HEK293 (cell line): ENCODE measurements around the gene LRRC53.

ENCODE experiments used
- CTCF ChIA-PET: fragments of 350-600 bp; formaldehyde crosslinking; extraction: SDS; loops from one replicate; lab custom pipeline; 2021; ENCODE audit warnings: antibody characterized with exemption; lab: Yijun Ruan, JAX
- POLR2A ChIA-PET: fragments of 300-600 bp; formaldehyde crosslinking; extraction: SDS; loops from one replicate; lab custom pipeline; 2020; ENCODE audit warnings: antibody characterized with exemption, inconsistent platforms; lab: Yijun Ruan, JAX
- H3K27ac ChIP-seq: fragments of 200-500 bp; sonication (Bioruptor generic); 2 replicates; pipeline ENCODE4 v1.5.1; 2014; ENCODE audit warnings: low read depth, low read length, control low read depth, inconsistent platforms; ENCODE audit errors: extremely low read depth
- H3K36me3 ChIP-seq, 2 experiments: fragments of 200-500 bp in 1 of 2; sonication (Bioruptor generic) in 1 of 2; 1 replicate in 1 of 2; 2 replicates in 1 of 2; pipeline ENCODE4 v1.5.1; 2014 to 2017; ENCODE audit warnings: inconsistent platforms in 2 of 2, low read length in 2 of 2; ENCODE audit not compliant: control insufficient read depth in 2 of 2, insufficient read depth in 1 of 2
- H3K4me1 ChIP-seq: fragments of 200-500 bp; sonication (Bioruptor generic); 2 replicates; pipeline ENCODE4 v1.5.1; 2014; ENCODE audit warnings: mild to moderate bottlenecking, low read length, inconsistent platforms; ENCODE audit not compliant: control insufficient read depth, insufficient read depth
- H3K4me3 ChIP-seq: 2 replicates; pipeline ENCODE4 v1.5.1; 2011; ENCODE audit warnings: low read depth, mild to moderate bottlenecking, control low read depth, low read length, moderate library complexity
- H3K9me3 ChIP-seq: fragments of 200-500 bp; sonication (Bioruptor generic); 2 replicates; pipeline ENCODE4 v1.5.1; 2014; ENCODE audit warnings: low read depth, low read length, inconsistent platforms; ENCODE audit not compliant: control insufficient read depth, insufficient read depth
- GLIS1 ChIP-seq: fragments of 450-650 bp; formaldehyde crosslinking; IDR thresholded peaks from 2 replicates; pipeline ENCODE4 v1.5.1; 2016; ENCODE audit warnings: missing biosample characterization, missing genetic modification characterization
- PRDM1 ChIP-seq: fragments of 450-650 bp; formaldehyde crosslinking; IDR thresholded peaks from 2 replicates; pipeline ENCODE4; 2016; ENCODE audit warnings: missing biosample characterization, missing genetic modification characterization
- REPIN1 ChIP-seq: fragments of 450-650 bp; formaldehyde crosslinking; IDR thresholded peaks from 2 replicates; pipeline ENCODE4 v1.5.1; 2017; ENCODE audit warnings: missing biosample characterization, missing genetic modification characterization, low read depth
- SP2 ChIP-seq: fragments of 450-650 bp; formaldehyde crosslinking; IDR thresholded peaks from 2 replicates; pipeline ENCODE4 v1.5.1; 2016; ENCODE audit warnings: missing biosample characterization, missing genetic modification characterization
- ZNF133 ChIP-seq: fragments of 450-650 bp; formaldehyde crosslinking; IDR thresholded peaks from 2 replicates; pipeline ENCODE4 v1.5.1; 2016; ENCODE audit warnings: missing biosample characterization, missing genetic modification characterization
- ZNF138 ChIP-seq: fragments of 450-650 bp; formaldehyde crosslinking; IDR thresholded peaks from 2 replicates; pipeline ENCODE4 v1.5.1; 2016; ENCODE audit warnings: missing biosample characterization, missing genetic modification characterization, borderline replicate concordance
- ZNF157 ChIP-seq: fragments of 450-650 bp; formaldehyde crosslinking; IDR thresholded peaks from 2 replicates; pipeline ENCODE4 v1.5.1; 2016; ENCODE audit warnings: missing biosample characterization, missing genetic modification characterization
- ZNF19 ChIP-seq: fragments of 450-650 bp; formaldehyde crosslinking; IDR thresholded peaks from 2 replicates; pipeline ENCODE4; 2016; ENCODE audit warnings: missing biosample characterization, missing genetic modification characterization, low read depth
- ZNF221 ChIP-seq: fragments of 450-650 bp; formaldehyde crosslinking; IDR thresholded peaks from 2 replicates; pipeline ENCODE4 v1.5.1; 2017; ENCODE audit warnings: missing biosample characterization, missing genetic modification characterization, borderline replicate concordance
- ZNF239 ChIP-seq: fragments of 450-650 bp; formaldehyde crosslinking; IDR thresholded peaks from 2 replicates; pipeline ENCODE4 v1.5.1; 2016; ENCODE audit warnings: missing biosample characterization, missing genetic modification characterization
- ZNF354C ChIP-seq: fragments of 450-650 bp; formaldehyde crosslinking; IDR thresholded peaks from 2 replicates; pipeline ENCODE4 v1.5.1; 2016; ENCODE audit warnings: missing biosample characterization, missing genetic modification characterization, low read depth, borderline replicate concordance
- ZNF416 ChIP-seq: fragments of 450-650 bp; formaldehyde crosslinking; IDR thresholded peaks from 2 replicates; pipeline ENCODE4 v1.5.1; 2016; ENCODE audit warnings: missing biosample characterization, missing genetic modification characterization
- ZNF658 ChIP-seq: fragments of 450-650 bp; formaldehyde crosslinking; IDR thresholded peaks from 2 replicates; pipeline ENCODE4; 2016; ENCODE audit warnings: missing biosample characterization, missing genetic modification characterization
- ZNF660 ChIP-seq: fragments of 450-650 bp; IDR thresholded peaks from 2 replicates; pipeline ENCODE4 v1.5.1; 2018; ENCODE audit warnings: missing biosample characterization, mild to moderate bottlenecking, missing genetic modification characterization
- ZNF664 ChIP-seq: fragments of 450-650 bp; formaldehyde crosslinking; IDR thresholded peaks from 2 replicates; pipeline ENCODE4 v1.5.1; 2016; ENCODE audit warnings: missing biosample characterization, missing genetic modification characterization
- ZNF707 ChIP-seq: fragments of 450-650 bp; formaldehyde crosslinking; IDR thresholded peaks from 2 replicates; pipeline ENCODE4 v1.5.1; 2016; ENCODE audit warnings: missing biosample characterization, missing genetic modification characterization
- ZNF792 ChIP-seq: fragments of 450-650 bp; formaldehyde crosslinking; IDR thresholded peaks from 2 replicates; pipeline ENCODE4 v1.5.1; 2016; ENCODE audit warnings: missing biosample characterization, missing genetic modification characterization
- ZNF830 ChIP-seq: fragments of 450-650 bp; IDR thresholded peaks from 2 replicates; pipeline ENCODE4 v1.5.0; 2018; ENCODE audit warnings: missing biosample characterization, missing genetic modification characterization, low read depth, mild to moderate bottlenecking, moderate library complexity
- ZSCAN30 ChIP-seq: fragments of 450-650 bp; IDR thresholded peaks from 2 replicates; pipeline ENCODE4 v1.5.1; 2018; ENCODE audit warnings: missing biosample characterization, mild to moderate bottlenecking, missing genetic modification characterization, moderate library complexity
- TF ChIP-seq, protein P1 (sequence below): fragments of 450-650 bp; formaldehyde crosslinking; IDR thresholded peaks from 2 replicates; pipeline ENCODE4 v1.5.1; 2016; ENCODE audit warnings: missing biosample characterization, missing genetic modification characterization
- TF ChIP-seq, protein P2 (sequence below): fragments of 450-650 bp; formaldehyde crosslinking; conservative IDR thresholded peaks from 2 replicates; pipeline ENCODE4 v1.5.1; 2016; ENCODE audit warnings: low read depth, missing biosample characterization, missing genetic modification characterization
- TF ChIP-seq, protein P3 (sequence below): fragments of 450-650 bp; formaldehyde crosslinking; optimal IDR thresholded peaks from 2 replicates; pipeline ENCODE3; 2016; ENCODE audit warnings: missing biosample characterization, mild to moderate bottlenecking, missing genetic modification characterization
- TF ChIP-seq, protein P4 (sequence below): fragments of 450-650 bp; formaldehyde crosslinking; IDR thresholded peaks from 2 replicates; pipeline ENCODE4 v1.5.1; 2016; ENCODE audit warnings: missing biosample characterization, missing genetic modification characterization
- TF ChIP-seq, protein P5 (sequence below): fragments of 450-650 bp; formaldehyde crosslinking; IDR thresholded peaks from 2 replicates; pipeline ENCODE4 v1.5.1; 2017; ENCODE audit warnings: missing biosample characterization, missing genetic modification characterization

The LRRC53 gene

DNA sequence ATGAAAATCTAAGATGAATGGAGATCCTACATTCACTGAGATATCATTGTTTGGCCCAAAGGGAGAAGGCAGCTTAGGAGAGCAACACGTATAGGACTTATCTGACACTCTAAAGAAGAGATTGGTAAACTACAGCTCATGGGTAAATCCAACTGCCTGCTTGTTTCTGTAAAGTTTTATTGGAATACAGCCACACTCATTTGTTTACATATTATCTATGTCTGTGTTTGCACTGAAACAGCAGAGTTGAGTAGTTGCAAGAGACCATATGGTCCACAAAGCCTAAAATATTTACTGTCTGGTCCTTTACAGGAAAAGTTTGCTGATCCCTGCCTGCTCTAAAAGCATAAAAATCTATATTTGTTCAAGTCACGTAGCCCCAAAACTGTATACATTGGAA, 14.3 kb upstream of the LRRC53 start (continued):
- TF ChIP-seq ZNF221 (tag by site-specific recombination), result no peak
- no peak for TF ChIP-seq ZNF707 (tag by site-specific recombination)
- no peak for TF ChIP-seq ZNF133 (tag by site-specific recombination)
- no peak for TF ChIP-seq ZNF138

DNA sequence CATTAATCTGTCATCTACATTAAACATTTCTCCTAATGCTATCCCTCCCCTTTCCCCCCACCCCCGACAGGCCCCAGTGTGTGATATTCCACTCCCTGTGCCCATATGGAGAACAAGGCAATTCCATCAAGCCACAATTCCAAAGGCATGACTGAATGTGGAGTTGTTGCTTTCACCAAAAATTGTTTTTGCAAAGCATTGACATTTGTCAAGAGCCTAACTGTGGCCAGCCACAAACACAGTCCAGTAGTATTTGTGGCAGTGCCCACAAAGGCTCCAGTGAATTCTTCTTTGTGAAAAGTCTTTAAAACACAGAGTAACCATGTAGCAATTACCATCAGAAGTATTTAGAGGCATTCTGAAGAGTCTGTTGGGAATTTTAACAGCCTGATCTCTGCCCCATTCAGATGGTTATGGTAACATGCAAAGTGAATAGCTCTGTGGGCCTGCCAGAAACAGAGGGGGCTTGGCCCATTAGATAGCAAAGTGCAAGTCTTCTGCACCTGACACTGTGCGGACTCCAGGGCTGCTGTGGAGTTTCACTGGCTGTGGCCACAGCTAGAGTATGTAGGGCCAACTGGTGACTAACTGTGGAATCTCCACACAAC, 11.6 kb upstream of the LRRC53 start:
- POLR2A ChIA-PET, result no interaction called here
- Histone ChIP-seq H3K4me1 (no peaks in the 10 kb centered on the region), H3K36me3 (no peaks in the 10 kb centered on the region), H3K9me3 (no peaks in the 10 kb centered on the region), H3K4me3 (no peak overlapping the region), H3K27ac (no peak overlapping the region)
- CTCF ChIA-PET, result no interaction called here
- TF ChIP-seq REPIN1 (tag by site-specific recombination), result no peak
- no peak for TF ChIP-seq GLIS1 (tag by site-specific recombination)
- no peak for TF ChIP-seq SP2 (tag by site-specific recombination)
- no peak for TF ChIP-seq ZNF416 (tag by site-specific recombination)
- no peak for TF ChIP-seq ZNF658 (tag by site-specific recombination)
- TF ChIP-seq, protein P1, sequence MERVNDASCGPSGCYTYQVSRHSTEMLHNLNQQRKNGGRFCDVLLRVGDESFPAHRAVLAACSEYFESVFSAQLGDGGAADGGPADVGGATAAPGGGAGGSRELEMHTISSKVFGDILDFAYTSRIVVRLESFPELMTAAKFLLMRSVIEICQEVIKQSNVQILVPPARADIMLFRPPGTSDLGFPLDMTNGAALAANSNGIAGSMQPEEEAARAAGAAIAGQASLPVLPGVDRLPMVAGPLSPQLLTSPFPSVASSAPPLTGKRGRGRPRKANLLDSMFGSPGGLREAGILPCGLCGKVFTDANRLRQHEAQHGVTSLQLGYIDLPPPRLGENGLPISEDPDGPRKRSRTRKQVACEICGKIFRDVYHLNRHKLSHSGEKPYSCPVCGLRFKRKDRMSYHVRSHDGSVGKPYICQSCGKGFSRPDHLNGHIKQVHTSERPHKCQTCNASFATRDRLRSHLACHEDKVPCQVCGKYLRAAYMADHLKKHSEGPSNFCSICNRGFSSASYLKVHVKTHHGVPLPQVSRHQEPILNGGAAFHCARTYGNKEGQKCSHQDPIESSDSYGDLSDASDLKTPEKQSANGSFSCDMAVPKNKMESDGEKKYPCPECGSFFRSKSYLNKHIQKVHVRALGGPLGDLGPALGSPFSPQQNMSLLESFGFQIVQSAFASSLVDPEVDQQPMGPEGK (tag by site-specific recombination), result no peak
- no peak for TF ChIP-seq ZNF664 (tag by site-specific recombination)
- TF ChIP-seq ZNF830 (tag by site-specific recombination), result no peak
- TF ChIP-seq, protein P2, sequence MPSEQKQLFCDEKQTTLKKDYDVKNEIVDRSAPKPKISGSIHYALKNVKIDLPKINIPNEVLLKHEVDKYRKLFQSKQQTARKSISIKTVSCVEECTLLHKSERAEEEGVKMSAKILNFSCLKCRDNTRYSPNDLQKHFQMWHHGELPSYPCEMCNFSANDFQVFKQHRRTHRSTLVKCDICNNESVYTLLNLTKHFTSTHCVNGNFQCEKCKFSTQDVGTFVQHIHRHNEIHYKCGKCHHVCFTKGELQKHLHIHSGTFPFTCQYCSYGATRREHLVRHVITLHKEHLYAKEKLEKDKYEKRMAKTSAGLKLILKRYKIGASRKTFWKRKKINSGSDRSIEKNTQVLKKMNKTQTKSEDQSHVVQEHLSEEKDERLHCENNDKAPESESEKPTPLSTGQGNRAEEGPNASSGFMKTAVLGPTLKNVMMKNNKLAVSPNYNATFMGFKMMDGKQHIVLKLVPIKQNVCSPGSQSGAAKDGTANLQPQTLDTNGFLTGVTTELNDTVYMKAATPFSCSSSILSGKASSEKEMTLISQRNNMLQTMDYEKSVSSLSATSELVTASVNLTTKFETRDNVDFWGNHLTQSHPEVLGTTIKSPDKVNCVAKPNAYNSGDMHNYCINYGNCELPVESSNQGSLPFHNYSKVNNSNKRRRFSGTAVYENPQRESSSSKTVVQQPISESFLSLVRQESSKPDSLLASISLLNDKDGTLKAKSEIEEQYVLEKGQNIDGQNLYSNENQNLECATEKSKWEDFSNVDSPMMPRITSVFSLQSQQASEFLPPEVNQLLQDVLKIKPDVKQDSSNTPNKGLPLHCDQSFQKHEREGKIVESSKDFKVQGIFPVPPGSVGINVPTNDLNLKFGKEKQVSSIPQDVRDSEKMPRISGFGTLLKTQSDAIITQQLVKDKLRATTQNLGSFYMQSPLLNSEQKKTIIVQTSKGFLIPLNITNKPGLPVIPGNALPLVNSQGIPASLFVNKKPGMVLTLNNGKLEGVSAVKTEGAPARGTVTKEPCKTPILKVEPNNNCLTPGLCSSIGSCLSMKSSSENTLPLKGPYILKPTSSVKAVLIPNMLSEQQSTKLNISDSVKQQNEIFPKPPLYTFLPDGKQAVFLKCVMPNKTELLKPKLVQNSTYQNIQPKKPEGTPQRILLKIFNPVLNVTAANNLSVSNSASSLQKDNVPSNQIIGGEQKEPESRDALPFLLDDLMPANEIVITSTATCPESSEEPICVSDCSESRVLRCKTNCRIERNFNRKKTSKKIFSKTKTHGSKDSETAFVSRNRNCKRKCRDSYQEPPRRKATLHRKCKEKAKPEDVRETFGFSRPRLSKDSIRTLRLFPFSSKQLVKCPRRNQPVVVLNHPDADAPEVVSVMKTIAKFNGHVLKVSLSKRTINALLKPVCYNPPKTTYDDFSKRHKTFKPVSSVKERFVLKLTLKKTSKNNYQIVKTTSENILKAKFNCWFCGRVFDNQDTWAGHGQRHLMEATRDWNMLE (tag by site-specific recombination), result no peak
- TF ChIP-seq, protein P3, sequence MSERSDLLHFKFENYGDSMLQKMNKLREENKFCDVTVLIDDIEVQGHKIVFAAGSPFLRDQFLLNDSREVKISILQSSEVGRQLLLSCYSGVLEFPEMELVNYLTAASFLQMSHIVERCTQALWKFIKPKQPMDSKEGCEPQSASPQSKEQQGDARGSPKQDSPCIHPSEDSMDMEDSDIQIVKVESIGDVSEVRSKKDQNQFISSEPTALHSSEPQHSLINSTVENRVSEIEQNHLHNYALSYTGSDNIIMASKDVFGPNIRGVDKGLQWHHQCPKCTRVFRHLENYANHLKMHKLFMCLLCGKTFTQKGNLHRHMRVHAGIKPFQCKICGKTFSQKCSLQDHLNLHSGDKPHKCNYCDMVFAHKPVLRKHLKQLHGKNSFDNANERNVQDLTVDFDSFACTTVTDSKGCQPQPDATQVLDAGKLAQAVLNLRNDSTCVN (tag by site-specific recombination), result no peak

DNA sequence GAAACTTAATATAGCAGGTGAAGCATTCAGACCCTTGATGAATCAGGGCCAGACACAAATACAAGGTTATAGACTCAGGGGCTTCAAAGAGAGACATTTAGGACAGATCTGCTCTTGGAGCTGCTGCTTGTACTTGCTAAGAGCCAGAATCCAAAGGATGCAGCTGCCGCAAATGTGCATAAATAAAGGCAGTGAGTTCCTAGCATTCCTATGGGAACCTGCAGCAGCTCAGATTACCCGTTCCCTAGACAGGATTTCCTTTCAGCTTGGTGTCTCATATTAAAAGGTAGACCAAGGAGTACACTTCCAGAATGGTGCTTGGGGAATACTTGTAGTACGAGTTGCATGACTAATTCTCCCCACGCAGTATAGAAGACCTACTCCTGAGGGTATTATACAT, 9.7 kb upstream of the LRRC53 start:
- no peak overlapping the region for H3K4me3 ChIP-seq
- ChIA-PET POLR2A (no interaction called here), CTCF (no interaction called here)
- TF ChIP-seq, protein P4, sequence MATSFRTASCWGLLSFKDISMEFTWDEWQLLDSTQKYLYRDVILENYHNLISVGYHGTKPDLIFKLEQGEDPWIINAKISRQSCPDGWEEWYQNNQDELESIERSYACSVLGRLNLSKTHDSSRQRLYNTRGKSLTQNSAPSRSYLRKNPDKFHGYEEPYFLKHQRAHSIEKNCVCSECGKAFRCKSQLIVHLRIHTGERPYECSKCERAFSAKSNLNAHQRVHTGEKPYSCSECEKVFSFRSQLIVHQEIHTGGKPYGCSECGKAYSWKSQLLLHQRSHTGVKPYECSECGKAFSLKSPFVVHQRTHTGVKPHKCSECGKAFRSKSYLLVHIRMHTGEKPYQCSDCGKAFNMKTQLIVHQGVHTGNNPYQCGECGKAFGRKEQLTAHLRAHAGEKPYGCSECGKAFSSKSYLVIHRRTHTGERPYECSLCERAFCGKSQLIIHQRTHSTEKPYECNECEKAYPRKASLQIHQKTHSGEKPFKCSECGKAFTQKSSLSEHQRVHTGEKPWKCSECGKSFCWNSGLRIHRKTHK (tag by site-specific recombination), result no peak
- TF ChIP-seq ZNF157 (tag by site-specific recombination) (no peak), ZNF792 (no peak), ZNF239 (tag by site-specific recombination) (no peak), ZNF664 (tag by site-specific recombination) (no peak), ZSCAN30 (tag by site-specific recombination) (no peak), ZNF354C (tag by site-specific recombination) (no peak), ZNF660 (tag by site-specific recombination) (no peak), ZNF19 (tag by site-specific recombination) (no peak), PRDM1 (tag by site-specific recombination) (no peak)
- TF ChIP-seq, protein P5, sequence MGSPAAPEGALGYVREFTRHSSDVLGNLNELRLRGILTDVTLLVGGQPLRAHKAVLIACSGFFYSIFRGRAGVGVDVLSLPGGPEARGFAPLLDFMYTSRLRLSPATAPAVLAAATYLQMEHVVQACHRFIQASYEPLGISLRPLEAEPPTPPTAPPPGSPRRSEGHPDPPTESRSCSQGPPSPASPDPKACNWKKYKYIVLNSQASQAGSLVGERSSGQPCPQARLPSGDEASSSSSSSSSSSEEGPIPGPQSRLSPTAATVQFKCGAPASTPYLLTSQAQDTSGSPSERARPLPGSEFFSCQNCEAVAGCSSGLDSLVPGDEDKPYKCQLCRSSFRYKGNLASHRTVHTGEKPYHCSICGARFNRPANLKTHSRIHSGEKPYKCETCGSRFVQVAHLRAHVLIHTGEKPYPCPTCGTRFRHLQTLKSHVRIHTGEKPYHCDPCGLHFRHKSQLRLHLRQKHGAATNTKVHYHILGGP (tag by site-specific recombination), result no peak

More for the DNA sequence above, 9.7 kb upstream of the LRRC53 start:
- H3K9me3 ChIP-seq, result no peaks in the 10 kb centered on the region
- H3K4me1 ChIP-seq, result no peaks in the 10 kb centered on the region
- no peak overlapping the region for H3K27ac ChIP-seq
- no peaks in the 10 kb centered on the region for H3K36me3 ChIP-seq
